ENCODE measurements around the gene ETNK2.
"Not testable (repeated sequence)": the region's sequence is repeated elsewhere in the genome, so short reads cannot be mapped to it uniquely, and the experiment has no call there.

Gene ETNK2

DNA sequence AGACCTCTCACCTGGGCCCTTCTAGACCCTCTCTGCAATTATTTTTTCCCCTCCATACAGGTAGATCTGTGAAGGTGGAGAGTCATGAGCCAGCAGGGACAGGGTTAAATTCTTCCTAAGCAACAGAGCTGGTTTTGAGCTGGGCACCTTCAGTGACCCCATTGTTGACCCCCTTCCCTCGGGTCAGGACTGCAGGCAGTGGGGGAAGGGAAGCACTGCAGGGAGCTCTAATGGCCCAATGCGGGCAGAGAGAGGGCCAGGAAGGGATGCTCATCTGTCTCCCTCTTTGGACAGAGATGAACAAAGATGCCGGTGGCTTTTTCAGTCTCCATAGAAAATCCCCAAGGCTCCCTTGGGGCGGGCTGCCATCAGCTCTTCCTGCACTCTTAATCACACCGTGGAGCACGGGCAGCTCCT, 57.5 kb downstream of the ETNK2 start:
- Histone ChIP-seq H3K9me3 (ENCODE audit: control insufficient read depth, low read length) (no peaks in the 10 kb centered on the region), H3K4me1 (ENCODE audit: control insufficient read depth, insufficient read depth, low read length, poor library complexity, severe bottlenecking) (peaks cover 6% of the 10 kb centered on the region), H3K36me3 (ENCODE audit: control insufficient read depth, insufficient read depth, low read length) (no peaks in the 10 kb centered on the region), H3K4me3 (ENCODE audit: extremely low read depth, insufficient read depth, low read length, poor library complexity, severe bottlenecking) (no peak overlapping the region), H3K27ac (ENCODE audit: low read depth, low read length, severe bottlenecking) (peak overlapping the region; percentile 62)
- 9 to 18% methylated on average over 2 to 4 of the region's 6 CpGs for WGBS, 2 experiments (ENCODE audit: insufficient coverage in 2 of 2)

- H3K27ac ChIP-seq (ENCODE audit: low read depth, low read length, severe bottlenecking) = no peak overlapping the region
- H3K4me3 ChIP-seq (ENCODE audit: extremely low read depth, insufficient read depth, low read length, poor library complexity, severe bottlenecking) = no peak overlapping the region
- H3K36me3 ChIP-seq (ENCODE audit: control insufficient read depth, insufficient read depth, low read length) = no peaks in the 10 kb centered on the region
- H3K9me3 ChIP-seq (ENCODE audit: control insufficient read depth, low read length) = no peaks in the 10 kb centered on the region
- peaks cover 6% of the 10 kb centered on the region for H3K4me1 ChIP-seq (ENCODE audit: control insufficient read depth, insufficient read depth, low read length, poor library complexity, severe bottlenecking)
- 58 to 67% methylated on average over 2 of the region's 2 CpGs for WGBS, 2 experiments (ENCODE audit: insufficient coverage in 2 of 2)
Measured at GRCh38 chr1:204093781-204094180, 58.1 kb downstream of the ETNK2 start.

DNA sequence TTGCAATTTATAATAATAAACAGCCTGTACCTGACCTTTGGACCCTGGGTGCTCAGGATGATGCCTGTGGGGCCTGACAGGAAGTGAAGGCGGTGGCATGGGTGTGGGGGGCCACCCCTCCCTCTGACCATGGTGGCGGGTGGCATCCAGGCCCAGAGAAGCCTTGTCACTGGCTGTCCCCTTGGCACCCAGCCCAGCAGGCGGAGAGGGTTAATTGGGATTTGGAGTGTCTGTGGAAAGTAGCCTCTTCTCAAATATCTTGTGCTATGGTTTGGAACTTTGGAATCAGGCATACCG, 58.5 kb downstream of the ETNK2 start:
- Histone ChIP-seq H3K9me3 (ENCODE audit: control insufficient read depth, low read length) (no peaks in the 10 kb centered on the region), H3K27ac (ENCODE audit: low read depth, low read length, severe bottlenecking) (peak overlapping the region; percentile 16), H3K4me3 (ENCODE audit: extremely low read depth, insufficient read depth, low read length, poor library complexity, severe bottlenecking) (no peak overlapping the region), H3K4me1 (ENCODE audit: control insufficient read depth, insufficient read depth, low read length, poor library complexity, severe bottlenecking) (peaks cover 6% of the 10 kb centered on the region), H3K36me3 (ENCODE audit: control insufficient read depth, insufficient read depth, low read length) (no peaks in the 10 kb centered on the region)
- WGBS, 2 experiments (ENCODE audit: insufficient coverage in 2 of 2) = 70 to 97% methylated on average over 3 to 4 of the region's 4 CpGs

- no peaks in the 10 kb centered on the region for H3K36me3 ChIP-seq (ENCODE audit: control insufficient read depth, insufficient read depth, low read length)
- WGBS, 2 experiments (ENCODE audit: insufficient coverage in 2 of 2) = 69 to 83% methylated on average over 5 to 6 of the region's 12 CpGs
Measured at GRCh38 chr1:204092632-204093420, 59.0 kb downstream of the ETNK2 start.

DNA sequence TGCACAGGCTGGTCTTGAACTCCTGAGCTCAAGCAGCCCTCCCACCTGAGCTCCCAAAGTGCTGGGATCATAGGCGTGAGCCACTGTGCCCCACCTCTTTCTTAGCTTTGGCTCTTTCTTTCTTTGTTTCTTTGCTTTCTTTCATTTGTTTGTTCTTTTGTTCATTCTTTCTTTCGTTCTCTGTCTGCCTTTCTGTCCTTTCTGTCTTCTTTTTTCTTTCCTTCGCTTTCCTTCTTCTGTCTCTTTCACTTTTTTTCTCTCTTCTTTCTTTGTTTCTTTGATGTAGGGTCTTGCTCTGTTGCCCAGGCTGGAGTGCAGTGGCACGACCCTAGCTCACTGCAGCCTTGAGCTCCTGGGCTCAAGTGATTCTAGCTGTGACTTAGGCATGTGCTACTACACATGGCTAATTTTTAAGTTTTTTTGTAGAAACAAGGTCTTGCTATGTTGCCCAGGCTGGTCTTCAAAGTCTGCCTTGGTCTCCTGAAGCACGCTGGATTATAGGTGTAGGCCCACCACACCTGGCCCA, 60.0 kb downstream of the ETNK2 start:
- 82 to 94% methylated on average over 4 of the region's 5 CpGs for WGBS, 2 experiments (ENCODE audit: insufficient coverage in 2 of 2)
- Histone ChIP-seq H3K27ac (ENCODE audit: low read depth, low read length, severe bottlenecking) (no peak overlapping the region), H3K36me3 (ENCODE audit: control insufficient read depth, insufficient read depth, low read length) (no peaks in the 10 kb centered on the region), H3K9me3 (ENCODE audit: control insufficient read depth, low read length) (no peaks in the 10 kb centered on the region), H3K4me3 (ENCODE audit: extremely low read depth, insufficient read depth, low read length, poor library complexity, severe bottlenecking) (no peak overlapping the region), H3K4me1 (ENCODE audit: control insufficient read depth, insufficient read depth, low read length, poor library complexity, severe bottlenecking) (peaks cover 6% of the 10 kb centered on the region)

More at GRCh38 chr1:204092632-204093420, 59.0 kb downstream of the ETNK2 start:
- no peak overlapping the region for H3K4me3 ChIP-seq (ENCODE audit: extremely low read depth, insufficient read depth, low read length, poor library complexity, severe bottlenecking)
- peaks cover 6% of the 10 kb centered on the region for H3K4me1 ChIP-seq (ENCODE audit: control insufficient read depth, insufficient read depth, low read length, poor library complexity, severe bottlenecking)
- no peaks in the 10 kb centered on the region for H3K9me3 ChIP-seq (ENCODE audit: control insufficient read depth, low read length)
- peak overlapping the region; percentile 16 for H3K27ac ChIP-seq (ENCODE audit: low read depth, low read length, severe bottlenecking)

DNA sequence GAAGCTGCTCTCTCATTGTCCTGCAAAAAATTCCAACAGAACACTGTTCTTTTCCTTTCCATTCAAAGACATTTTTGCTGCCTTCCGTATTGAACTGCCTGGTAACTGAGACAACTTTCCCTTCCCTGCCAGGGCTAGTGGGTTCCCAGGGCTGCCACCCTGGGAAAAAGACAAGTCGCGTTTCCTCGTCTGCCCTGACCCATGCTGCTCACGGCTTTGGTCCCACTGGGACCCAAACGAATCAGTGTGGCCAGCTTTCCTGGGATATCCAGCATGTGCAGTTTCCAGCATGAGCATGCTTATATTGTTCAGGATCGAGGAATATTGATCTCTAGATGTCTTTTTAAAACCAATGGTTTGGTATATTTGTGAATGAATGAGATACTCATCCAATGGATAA, 60.8 kb downstream of the ETNK2 start:
- Histone ChIP-seq H3K4me3 (ENCODE audit: extremely low read depth, insufficient read depth, low read length, poor library complexity, severe bottlenecking) (no peak overlapping the region), H3K4me1 (ENCODE audit: control insufficient read depth, insufficient read depth, low read length, poor library complexity, severe bottlenecking) (peaks cover 6% of the 10 kb centered on the region), H3K9me3 (ENCODE audit: control insufficient read depth, low read length) (no peaks in the 10 kb centered on the region), H3K36me3 (ENCODE audit: control insufficient read depth, insufficient read depth, low read length) (no peaks in the 10 kb centered on the region), H3K27ac (ENCODE audit: low read depth, low read length, severe bottlenecking) (no peak overlapping the region)
- 85 to 93% methylated on average over 5 to 6 of the region's 7 CpGs for WGBS, 2 experiments (ENCODE audit: insufficient coverage in 2 of 2)

DNA sequence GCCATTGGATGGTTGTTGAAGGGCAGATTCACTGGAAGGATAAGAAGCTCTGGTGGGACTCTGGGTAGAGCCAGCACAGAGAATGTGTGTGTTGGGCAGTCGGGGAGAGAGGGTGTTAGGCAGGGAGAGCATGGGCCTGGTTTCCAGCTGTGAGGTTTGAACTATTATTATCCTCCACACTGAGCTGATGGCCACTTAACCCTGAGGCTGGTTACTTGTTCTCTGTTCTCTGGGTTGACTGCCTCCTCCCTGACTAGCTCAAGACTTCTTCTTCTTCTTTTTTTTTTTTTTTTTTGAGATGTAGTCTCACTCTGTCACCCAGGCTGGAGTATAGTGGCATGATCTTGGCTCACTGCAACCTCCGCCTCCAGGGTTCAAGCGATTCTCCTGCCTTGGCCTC, 61.7 kb downstream of the ETNK2 start:
- not testable (repeated sequence) for H3K4me1 ChIP-seq (ENCODE audit: control insufficient read depth, insufficient read depth, low read length, poor library complexity, severe bottlenecking); H3K4me3 ChIP-seq (ENCODE audit: extremely low read depth, insufficient read depth, low read length, poor library complexity, severe bottlenecking); H3K36me3 ChIP-seq (ENCODE audit: control insufficient read depth, insufficient read depth, low read length); H3K27ac ChIP-seq (ENCODE audit: low read depth, low read length, severe bottlenecking); H3K9me3 ChIP-seq (ENCODE audit: control insufficient read depth, low read length)
- WGBS, 2 experiments (ENCODE audit: insufficient coverage in 2 of 2) = 95 to 100% methylated on average over 1 to 3 of the region's 3 CpGs

DNA sequence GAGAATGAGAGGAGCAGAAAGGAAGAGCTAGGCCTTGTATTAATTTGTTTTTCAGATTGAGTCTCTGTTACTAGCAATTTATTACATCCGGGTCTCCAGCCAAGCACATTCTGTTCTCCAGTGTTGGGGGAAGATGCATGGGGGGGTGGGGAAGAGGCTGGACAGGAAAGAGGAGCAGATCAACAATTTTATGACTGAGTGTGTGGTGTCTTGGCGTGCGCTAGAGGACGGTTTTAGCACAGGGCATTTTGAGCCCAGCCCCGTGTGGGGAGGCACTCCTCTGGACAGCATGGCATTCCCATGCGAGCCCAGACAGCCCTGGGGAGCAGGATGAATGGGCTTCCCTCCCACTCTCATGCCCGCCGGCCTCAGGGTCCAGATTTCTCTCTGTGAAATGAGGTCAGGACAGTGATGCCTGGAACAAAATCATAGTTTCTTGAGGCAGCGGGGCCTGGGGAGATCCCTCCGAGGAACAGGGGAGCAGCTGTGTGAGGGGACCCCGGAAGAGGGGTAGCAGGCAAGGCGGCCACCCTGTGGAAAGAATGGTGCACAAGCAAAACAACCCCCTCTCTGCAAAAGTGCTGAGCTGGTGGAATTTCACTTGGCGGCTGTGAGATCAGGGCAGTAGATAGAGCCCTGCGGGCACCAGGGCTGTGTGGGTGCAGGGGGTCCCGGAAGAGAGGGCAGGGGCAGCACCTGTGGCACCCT, 62.6 kb downstream of the ETNK2 start:
- Histone ChIP-seq H3K36me3 (ENCODE audit: control insufficient read depth, insufficient read depth, low read length) (no peaks in the 10 kb centered on the region), H3K27ac (ENCODE audit: low read depth, low read length, severe bottlenecking) (no peak overlapping the region), H3K9me3 (ENCODE audit: control insufficient read depth, low read length) (no peaks in the 10 kb centered on the region), H3K4me3 (ENCODE audit: extremely low read depth, insufficient read depth, low read length, poor library complexity, severe bottlenecking) (no peak overlapping the region), H3K4me1 (ENCODE audit: control insufficient read depth, insufficient read depth, low read length, poor library complexity, severe bottlenecking) (peaks cover 4% of the 10 kb centered on the region)
- WGBS, 2 experiments (ENCODE audit: insufficient coverage in 2 of 2) = 90 to 92% methylated on average over 13 of the region's 15 CpGs

GRCh38 chr1:204088596-204088995, 63.2 kb downstream of the ETNK2 start:
- 76 to 89% methylated on average over 2 to 6 of the region's 8 CpGs for WGBS, 2 experiments (ENCODE audit: insufficient coverage in 2 of 2)
- H3K9me3 ChIP-seq (ENCODE audit: control insufficient read depth, low read length) = no peaks in the 10 kb centered on the region
- H3K27ac ChIP-seq (ENCODE audit: low read depth, low read length, severe bottlenecking) = no peak overlapping the region
- peaks cover 8% of the 10 kb centered on the region for H3K4me1 ChIP-seq (ENCODE audit: control insufficient read depth, insufficient read depth, low read length, poor library complexity, severe bottlenecking)
- no peaks in the 10 kb centered on the region for H3K36me3 ChIP-seq (ENCODE audit: control insufficient read depth, insufficient read depth, low read length)
- no peak overlapping the region for H3K4me3 ChIP-seq (ENCODE audit: extremely low read depth, insufficient read depth, low read length, poor library complexity, severe bottlenecking)

DNA sequence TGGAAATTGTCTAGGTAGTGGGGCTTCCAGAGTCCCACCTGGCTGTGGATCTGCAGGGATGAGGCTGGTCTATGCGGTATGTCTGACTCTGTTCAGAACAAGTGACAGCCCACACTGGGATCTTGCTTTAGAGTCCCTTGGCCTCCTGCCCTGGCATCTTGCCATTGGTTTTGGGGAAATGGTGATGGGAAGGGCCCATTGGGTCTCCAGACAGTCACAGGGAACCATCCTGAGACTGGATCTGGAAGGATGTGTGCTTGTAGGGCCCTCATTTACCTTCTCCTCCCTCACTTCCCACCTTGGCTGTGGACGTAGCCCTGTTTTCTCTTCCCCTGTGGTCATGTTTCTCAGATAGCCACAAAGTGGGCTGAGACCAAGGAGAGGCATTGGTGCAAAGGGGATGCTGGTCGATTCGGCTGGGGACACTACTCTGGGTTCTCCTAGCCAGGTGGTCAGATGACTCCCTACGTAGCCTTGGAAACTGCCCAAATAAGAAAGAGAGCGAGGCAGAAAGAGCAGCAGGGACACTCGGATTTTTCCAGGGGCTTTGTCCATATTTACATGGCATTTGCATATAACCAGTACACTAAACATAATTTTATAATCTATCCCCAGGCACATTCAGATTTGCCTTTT, 63.8 kb downstream of the ETNK2 start:
- Histone ChIP-seq H3K9me3 (ENCODE audit: control insufficient read depth, low read length) (no peaks in the 10 kb centered on the region), H3K27ac (ENCODE audit: low read depth, low read length, severe bottlenecking) (no peak overlapping the region), H3K36me3 (ENCODE audit: control insufficient read depth, insufficient read depth, low read length) (no peaks in the 10 kb centered on the region), H3K4me3 (ENCODE audit: extremely low read depth, insufficient read depth, low read length, poor library complexity, severe bottlenecking) (no peak overlapping the region), H3K4me1 (ENCODE audit: control insufficient read depth, insufficient read depth, low read length, poor library complexity, severe bottlenecking) (peaks cover 8% of the 10 kb centered on the region)
- WGBS, 2 experiments (ENCODE audit: insufficient coverage in 2 of 2) = 85 to 91% methylated on average over 4 to 7 of the region's 7 CpGs
